ENCODE data around the gene MYNN. TPM values are rescaled to one million over a fixed set of nuclear protein-coding genes. Genes with fewer than 3 reads are reported as not detected.

MYNN gene
- total RNA-seq, 1 donor from 2014 or later = 12.2 TPM

GRCh38 chr3:169813757-169814517 is 40.7 kb downstream of the MYNN start:
- no peak for ATAC-seq

GRCh38 chr3:169815590-169816150 is 42.5 kb downstream of the MYNN start:
- ATAC-seq (no peak), DNase-seq (ENCODE audit: missing footprints) (no peak)
- intact Hi-C loops (cut with DNase I) = no loop called here

More at GRCh38 chr3:169813757-169814517, 40.7 kb downstream of the MYNN start:
- DNase-seq (ENCODE audit: missing footprints) = no peak
- intact Hi-C loops (cut with DNase I) = no loop called here

- intact Hi-C loops (cut with DNase I) = no loop called here
- DNase-seq (ENCODE audit: missing footprints) = no peak
- no peak for ATAC-seq
Observed at GRCh38 chr3:169818316-169818715, 45.1 kb downstream of the MYNN start.

- no peak for DNase-seq (ENCODE audit: missing footprints)
- intact Hi-C loops (cut with DNase I) = no loop called here
- no peak for ATAC-seq
Observed at GRCh38 chr3:169822091-169822490, 48.9 kb downstream of the MYNN start.

GRCh38 chr3:169822540-169822939 is 49.3 kb downstream of the MYNN start:
- DNase-seq (ENCODE audit: missing footprints) (no peak), ATAC-seq (no peak)
- intact Hi-C loops (cut with DNase I) = no loop called here

GRCh38 chr3:169822983-169823382 is 49.8 kb downstream of the MYNN start:
- intact Hi-C loops (cut with DNase I) = no loop called here
- DNase-seq (ENCODE audit: missing footprints) (no peak), ATAC-seq (no peak)

- ATAC-seq (no peak), DNase-seq (ENCODE audit: missing footprints) (no peak)
- intact Hi-C loops (cut with DNase I) = no loop called here
Observed at GRCh38 chr3:169825316-169825715, 52.1 kb downstream of the MYNN start.

- no peak for ATAC-seq
- DNase-seq (ENCODE audit: missing footprints) = no peak
- intact Hi-C loops (cut with DNase I) = no loop called here
Observed at GRCh38 chr3:169827712-169828111, 54.5 kb downstream of the MYNN start.

GRCh38 chr3:169835533-169835932 is 62.3 kb downstream of the MYNN start:
- DNase-seq (ENCODE audit: missing footprints) (no peak), ATAC-seq (no peak)
- intact Hi-C loops (cut with DNase I) = no loop called here

- DNase-seq (ENCODE audit: missing footprints) (no peak), ATAC-seq (no peak)
- intact Hi-C loops (cut with DNase I) = no loop called here
Observed at GRCh38 chr3:169836078-169836941, 63.1 kb downstream of the MYNN start.

GRCh38 chr3:169836942-169837275 is 63.7 kb downstream of the MYNN start:
- intact Hi-C loops (cut with DNase I) = no loop called here
- ATAC-seq (no peak), DNase-seq (ENCODE audit: missing footprints) (no peak)

- no peak for DNase-seq (ENCODE audit: missing footprints)
- no peak for ATAC-seq
- intact Hi-C loops (cut with DNase I) = no loop called here
Observed at GRCh38 chr3:169838511-169839030, 65.4 kb downstream of the MYNN start.

Other genes starting within 250 kb of the MYNN start
- 20.0 TPM for gene MECOM, start 109.7 kb upstream of the MYNN start, total RNA-seq
- gene TERC, start 8.3 kb upstream of the MYNN start, total RNA-seq = 2.6 TPM
- gene ACTRT3, start 3.8 kb upstream of the MYNN start, total RNA-seq = 0.84 TPM
- gene LRRIQ4, start 39.5 kb downstream of the MYNN start, total RNA-seq = not detected
- 1.6 TPM for gene LRRC34, start 39.5 kb downstream of the MYNN start, total RNA-seq
- gene LRRC31, start 96.5 kb downstream of the MYNN start, total RNA-seq = not detected
- not detected for gene SAMD7, start 138.2 kb downstream of the MYNN start, total RNA-seq
- 78.0 TPM for gene SEC62, start 193.4 kb downstream of the MYNN start, total RNA-seq

Measured in Right ventricle myocardium inferior (tissue), 1 donor.